PFSK-1 (cell line): Measurements from ENCODE around the gene MOV10L1.

ENCODE experiments used
- FOXP2 ChIP-seq: optimal IDR thresholded peaks from 2 replicates; pipeline ENCODE3; 2011; ENCODE audit warnings: borderline replicate concordance, control low read depth, inconsistent platforms; ENCODE audit not compliant: insufficient read depth; ENCODE audit errors: extremely low read length, extremely low read depth
- POLR2AphosphoS5 ChIP-seq: IDR thresholded peaks from 2 replicates; pipeline ENCODE4 v1.6.1; 2012; ENCODE audit warnings: low read depth, mild to moderate bottlenecking, control low read depth, low read length, moderate library complexity
- REST ChIP-seq, 2 experiments: IDR thresholded peaks; 2 replicates each; pipeline versions ENCODE4 v1.6.1 to v1.8.0; 2011 to 2012; ENCODE audit warnings: low read depth in 2 of 2, low read length in 2 of 2, control low read depth in 1 of 2, inconsistent platforms in 1 of 2, mild to moderate bottlenecking in 1 of 2, moderate library complexity in 1 of 2; ENCODE audit not compliant: insufficient read depth in 1 of 2
- SIN3A ChIP-seq: IDR thresholded peaks from 2 replicates; pipeline ENCODE4 v1.6.1; 2012; ENCODE audit warnings: mild to moderate bottlenecking, low read length, moderate library complexity, borderline replicate concordance; ENCODE audit not compliant: insufficient read depth
- TAF1 ChIP-seq: IDR thresholded peaks from 2 replicates; pipeline ENCODE4 v1.6.1; 2012; ENCODE audit warnings: low read length, control low read depth, borderline replicate concordance; ENCODE audit not compliant: insufficient read depth

MOV10L1 gene

DNA sequence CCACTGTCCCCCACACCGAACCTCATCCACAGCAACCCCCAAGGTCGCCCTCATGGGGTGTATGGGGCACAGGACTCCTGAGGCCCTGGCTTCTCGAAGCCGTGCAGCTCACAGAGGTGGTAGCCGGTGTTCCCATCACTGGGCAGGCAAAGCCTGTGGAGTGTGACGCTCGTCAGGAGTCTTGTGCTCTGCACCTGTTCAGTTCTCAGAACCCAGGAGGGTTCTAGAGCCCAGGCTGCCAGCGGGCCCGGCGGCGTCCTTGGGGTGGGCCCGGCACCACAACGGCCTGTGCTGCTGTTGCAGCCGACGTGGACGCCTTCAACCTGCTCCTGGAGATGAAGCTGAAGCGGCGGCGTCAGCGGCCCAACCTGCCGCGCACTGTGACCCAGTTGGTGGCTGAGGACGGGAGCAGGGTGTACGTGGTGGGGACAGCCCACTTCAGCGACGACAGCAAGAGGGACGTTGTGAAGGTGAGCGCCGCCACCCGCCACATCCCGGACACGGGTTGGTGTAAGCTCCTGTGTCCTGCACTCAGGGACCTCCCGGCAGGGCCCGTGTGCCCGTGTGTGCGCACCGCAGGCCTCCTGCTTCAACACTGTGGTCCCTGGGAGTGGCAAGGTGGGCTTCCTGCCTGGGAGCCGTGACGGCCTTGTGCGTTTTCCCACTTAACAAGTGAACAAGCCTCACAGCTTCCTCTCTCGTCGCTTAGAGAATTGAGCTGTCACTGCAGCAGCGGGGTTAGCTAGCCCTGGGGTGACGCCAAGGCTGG, 104.4 kb downstream of the MOV10L1 start:
- no peak for TF ChIP-seq REST (IDR thresholded peaks at IDR 0.05; ENCODE audit: insufficient read depth in 1 of 2, low read depth in 2 of 2, low read length in 2 of 2)
- TF ChIP-seq FOXP2: no peak
- TF ChIP-seq SIN3A: no peak
- TF ChIP-seq POLR2AphosphoS5: no peak
- no peak for TF ChIP-seq TAF1

DNA sequence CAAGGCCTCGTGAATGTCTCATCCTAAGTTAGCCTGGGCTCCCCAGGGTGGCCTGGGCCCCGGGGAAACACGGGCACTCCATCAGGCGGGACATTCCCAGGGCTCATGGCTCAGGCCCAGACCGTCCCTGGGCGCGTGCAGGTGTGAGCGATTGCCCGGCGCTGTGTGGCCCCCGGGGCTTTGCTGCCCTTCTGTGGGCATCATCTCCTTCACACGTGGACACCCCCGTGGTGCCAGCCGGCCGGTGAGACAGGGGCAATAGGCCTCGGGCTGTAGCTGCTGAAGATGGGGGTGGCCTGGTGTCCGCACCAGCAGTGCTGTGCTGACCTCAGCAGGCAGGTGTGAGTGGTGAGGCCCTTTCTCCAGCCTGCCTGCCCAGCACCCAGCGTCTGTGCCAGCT, 106.5 kb downstream of the MOV10L1 start:
- TF ChIP-seq SIN3A: no peak
- no peak for TF ChIP-seq POLR2AphosphoS5
- no peak for TF ChIP-seq TAF1
- TF ChIP-seq FOXP2: no peak
- no peak for TF ChIP-seq REST (IDR thresholded peaks at IDR 0.05; ENCODE audit: insufficient read depth in 1 of 2, low read depth in 2 of 2, low read length in 2 of 2)

DNA sequence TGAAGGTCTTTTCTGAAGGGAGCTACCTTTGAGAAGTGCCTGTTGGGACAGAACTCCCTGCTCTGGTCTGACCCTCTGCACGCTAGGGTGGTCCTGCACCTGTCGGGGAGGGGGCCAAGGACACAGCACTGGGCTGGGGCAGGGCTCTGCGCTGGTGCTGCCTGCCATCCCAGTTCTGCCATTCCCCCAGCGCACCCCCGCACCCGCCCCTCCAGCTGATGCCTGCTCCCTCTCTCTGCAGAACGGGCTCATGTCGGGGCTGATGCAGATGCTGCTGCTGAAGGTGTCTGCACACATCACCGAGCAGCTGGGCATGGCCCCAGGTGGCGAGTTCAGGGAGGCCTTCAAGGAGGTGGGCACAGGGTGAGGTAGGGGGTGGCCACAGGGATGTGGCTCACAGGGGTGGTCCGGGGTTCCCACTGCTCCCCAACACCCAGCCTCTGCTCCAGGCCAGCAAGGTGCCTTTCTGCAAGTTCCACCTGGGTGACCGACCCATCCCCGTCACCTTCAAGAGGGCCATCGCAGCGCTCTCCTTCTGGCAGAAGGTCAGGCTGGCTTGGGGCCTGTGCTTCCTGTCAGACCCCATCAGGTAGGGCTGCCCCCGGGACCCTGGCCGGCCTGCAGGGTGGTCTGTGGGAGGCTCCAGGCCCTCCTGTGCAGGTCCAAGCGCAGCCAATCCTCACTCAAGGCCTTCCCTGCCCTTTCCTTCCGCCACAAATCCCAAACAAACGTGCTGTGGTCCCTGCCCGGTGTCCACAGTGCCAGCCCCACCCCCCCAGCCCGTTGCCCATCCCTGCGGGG, 107.4 kb downstream of the MOV10L1 start:
- no peak for TF ChIP-seq FOXP2
- TF ChIP-seq SIN3A: no peak
- no peak for TF ChIP-seq REST (IDR thresholded peaks at IDR 0.05; ENCODE audit: insufficient read depth in 1 of 2, low read depth in 2 of 2, low read length in 2 of 2)
- TF ChIP-seq POLR2AphosphoS5: no peak; the same call in 1 of the 2 replicates
- no peak for TF ChIP-seq TAF1

GRCh38 chr22:50197856-50198623, 108.2 kb downstream of the MOV10L1 start:
- TF ChIP-seq TAF1 (no peak), FOXP2 (no peak), SIN3A (no peak), REST (IDR thresholded peaks at IDR 0.05; ENCODE audit: insufficient read depth in 1 of 2, low read depth in 2 of 2, low read length in 2 of 2) (no peak), POLR2AphosphoS5 (no peak)
